Measurements from ENCODE around the gene LMCD1. TPM values are rescaled to one million over a fixed set of nuclear protein-coding genes. Genes with fewer than 3 reads are reported as not detected.

Gene LMCD1
- total RNA-seq, 1 donor = 0.21 TPM

- Histone ChIP-seq H3K27me3 (ENCODE audit: insufficient read depth, low read length) (no peaks in the 10 kb centered on the region), H3K4me1 (ENCODE audit: insufficient read depth, low read length) (peaks cover 6% of the 10 kb centered on the region), H3K4me3 (ENCODE audit: low read length) (no peak overlapping the region), H3K9me3 (ENCODE audit: low read depth, low read length) (no peaks in the 10 kb centered on the region)
Measured at GRCh38 chr3:8529738-8530525, 28.3 kb downstream of the LMCD1 start.

GRCh38 chr3:8530581-8530980 is 29.0 kb downstream of the LMCD1 start:
- H3K4me1 ChIP-seq (ENCODE audit: insufficient read depth, low read length) = peaks cover 6% of the 10 kb centered on the region
- no peak overlapping the region for H3K4me3 ChIP-seq (ENCODE audit: low read length)
- H3K9me3 ChIP-seq (ENCODE audit: low read depth, low read length) = no peaks in the 10 kb centered on the region
- no peaks in the 10 kb centered on the region for H3K27me3 ChIP-seq (ENCODE audit: insufficient read depth, low read length)

- Histone ChIP-seq H3K4me1 (ENCODE audit: insufficient read depth, low read length) (peaks cover 6% of the 10 kb centered on the region), H3K27me3 (ENCODE audit: insufficient read depth, low read length) (no peaks in the 10 kb centered on the region), H3K9me3 (ENCODE audit: low read depth, low read length) (no peaks in the 10 kb centered on the region), H3K4me3 (ENCODE audit: low read length) (no peak overlapping the region)
Measured at GRCh38 chr3:8532251-8532871, 30.7 kb downstream of the LMCD1 start.

- no peaks in the 10 kb centered on the region for H3K4me1 ChIP-seq (ENCODE audit: insufficient read depth, low read length)
- H3K27me3 ChIP-seq (ENCODE audit: insufficient read depth, low read length) = no peaks in the 10 kb centered on the region
- no peaks in the 10 kb centered on the region for H3K9me3 ChIP-seq (ENCODE audit: low read depth, low read length)
- no peak overlapping the region for H3K4me3 ChIP-seq (ENCODE audit: low read length)
Measured at GRCh38 chr3:8536096-8537056, 34.8 kb downstream of the LMCD1 start.

- no peaks in the 10 kb centered on the region for H3K9me3 ChIP-seq (ENCODE audit: low read depth, low read length)
- no peaks in the 10 kb centered on the region for H3K4me1 ChIP-seq (ENCODE audit: insufficient read depth, low read length)
- H3K27me3 ChIP-seq (ENCODE audit: insufficient read depth, low read length) = no peaks in the 10 kb centered on the region
- H3K4me3 ChIP-seq (ENCODE audit: low read length) = no peak overlapping the region
Measured at GRCh38 chr3:8537440-8537839, 35.8 kb downstream of the LMCD1 start.

GRCh38 chr3:8538223-8538622 is 36.6 kb downstream of the LMCD1 start:
- no peaks in the 10 kb centered on the region for H3K9me3 ChIP-seq (ENCODE audit: low read depth, low read length)
- H3K4me3 ChIP-seq (ENCODE audit: low read length) = no peak overlapping the region
- H3K27me3 ChIP-seq (ENCODE audit: insufficient read depth, low read length) = no peaks in the 10 kb centered on the region
- no peaks in the 10 kb centered on the region for H3K4me1 ChIP-seq (ENCODE audit: insufficient read depth, low read length)

GRCh38 chr3:8538913-8539312 is 37.3 kb downstream of the LMCD1 start:
- H3K4me3 ChIP-seq (ENCODE audit: low read length) = no peak overlapping the region
- H3K9me3 ChIP-seq (ENCODE audit: low read depth, low read length) = no peaks in the 10 kb centered on the region
- no peaks in the 10 kb centered on the region for H3K4me1 ChIP-seq (ENCODE audit: insufficient read depth, low read length)
- H3K27me3 ChIP-seq (ENCODE audit: insufficient read depth, low read length) = no peaks in the 10 kb centered on the region

GRCh38 chr3:8539419-8539818 is 37.8 kb downstream of the LMCD1 start:
- no peaks in the 10 kb centered on the region for H3K9me3 ChIP-seq (ENCODE audit: low read depth, low read length)
- no peaks in the 10 kb centered on the region for H3K4me1 ChIP-seq (ENCODE audit: insufficient read depth, low read length)
- no peaks in the 10 kb centered on the region for H3K27me3 ChIP-seq (ENCODE audit: insufficient read depth, low read length)
- no peak overlapping the region for H3K4me3 ChIP-seq (ENCODE audit: low read length)

GRCh38 chr3:8540456-8540855 is 38.8 kb downstream of the LMCD1 start:
- no peak overlapping the region for H3K4me3 ChIP-seq (ENCODE audit: low read length)
- H3K9me3 ChIP-seq (ENCODE audit: low read depth, low read length) = no peaks in the 10 kb centered on the region
- H3K4me1 ChIP-seq (ENCODE audit: insufficient read depth, low read length) = no peaks in the 10 kb centered on the region
- no peaks in the 10 kb centered on the region for H3K27me3 ChIP-seq (ENCODE audit: insufficient read depth, low read length)

- H3K4me1 ChIP-seq (ENCODE audit: insufficient read depth, low read length) = no peaks in the 10 kb centered on the region
- no peaks in the 10 kb centered on the region for H3K9me3 ChIP-seq (ENCODE audit: low read depth, low read length)
- no peak overlapping the region for H3K4me3 ChIP-seq (ENCODE audit: low read length)
- H3K27me3 ChIP-seq (ENCODE audit: insufficient read depth, low read length) = no peaks in the 10 kb centered on the region
Measured at GRCh38 chr3:8541486-8541885, 39.9 kb downstream of the LMCD1 start.

GRCh38 chr3:8542190-8543135 is 40.8 kb downstream of the LMCD1 start:
- Histone ChIP-seq H3K9me3 (ENCODE audit: low read depth, low read length) (no peaks in the 10 kb centered on the region), H3K4me3 (ENCODE audit: low read length) (no peak overlapping the region), H3K27me3 (ENCODE audit: insufficient read depth, low read length) (no peaks in the 10 kb centered on the region), H3K4me1 (ENCODE audit: insufficient read depth, low read length) (no peaks in the 10 kb centered on the region)

- H3K4me1 ChIP-seq (ENCODE audit: insufficient read depth, low read length) = no peaks in the 10 kb centered on the region
- H3K9me3 ChIP-seq (ENCODE audit: low read depth, low read length) = no peaks in the 10 kb centered on the region
- no peak overlapping the region for H3K4me3 ChIP-seq (ENCODE audit: low read length)
- H3K27me3 ChIP-seq (ENCODE audit: insufficient read depth, low read length) = no peaks in the 10 kb centered on the region
Measured at GRCh38 chr3:8546609-8547008, 45.0 kb downstream of the LMCD1 start.

- Histone ChIP-seq H3K27me3 (ENCODE audit: insufficient read depth, low read length) (no peaks in the 10 kb centered on the region), H3K9me3 (ENCODE audit: low read depth, low read length) (no peaks in the 10 kb centered on the region), H3K4me1 (ENCODE audit: insufficient read depth, low read length) (no peaks in the 10 kb centered on the region), H3K4me3 (ENCODE audit: low read length) (no peak overlapping the region)
Measured at GRCh38 chr3:8548502-8549275, 47.1 kb downstream of the LMCD1 start.

GRCh38 chr3:8549354-8549753 is 47.7 kb downstream of the LMCD1 start:
- Histone ChIP-seq H3K9me3 (ENCODE audit: low read depth, low read length) (no peaks in the 10 kb centered on the region), H3K4me3 (ENCODE audit: low read length) (no peak overlapping the region), H3K4me1 (ENCODE audit: insufficient read depth, low read length) (no peaks in the 10 kb centered on the region), H3K27me3 (ENCODE audit: insufficient read depth, low read length) (no peaks in the 10 kb centered on the region)
